B cell (primary cell): ENCODE data around the gene BRSK1.

ENCODE experiments used
- CTCF ChIP-seq: fragments of 200-600 bp; IDR thresholded peaks from one replicate; pipeline ENCODE4 v1.8.0; 2022; ENCODE audit warnings: antibody characterized with exemption, mild to moderate bottlenecking
- EZH2 ChIP-seq: IDR thresholded peaks from 2 replicates; pipeline ENCODE4 v1.6.1; 2012; ENCODE audit warnings: borderline replicate concordance, low read depth, mild to moderate bottlenecking, moderate library complexity, low read length; ENCODE audit not compliant: insufficient read depth, poor library complexity, severe bottlenecking

GRCh38 chr19:55279340-55279739 is 4.5 kb upstream of the BRSK1 start:
- TF ChIP-seq CTCF (no peak), EZH2 (no peak)
